Vein endothelial cell (primary cell): Measurements from ENCODE around the gene ACVR1. TPM values are rescaled to one million over a fixed set of nuclear protein-coding genes. Genes with fewer than 3 reads are reported as not detected.

ENCODE experiments used
- small RNA-seq: library from RNA; depleted of rRNA; stranded (forward); fragments of <200 nt; gene quantifications from one replicate; pipeline ENCODE3, GENCODE V24; 2012
- total RNA-seq: library from RNA; depleted of rRNA; stranded (reverse); fragments of >200 nt; gene quantifications from 2 replicates; pipeline ENCODE4 v1.2.3, GENCODE V29; 2012

ACVR1 gene
- 19.3 and 21.2 TPM in 2 replicates for total RNA-seq

DNA sequence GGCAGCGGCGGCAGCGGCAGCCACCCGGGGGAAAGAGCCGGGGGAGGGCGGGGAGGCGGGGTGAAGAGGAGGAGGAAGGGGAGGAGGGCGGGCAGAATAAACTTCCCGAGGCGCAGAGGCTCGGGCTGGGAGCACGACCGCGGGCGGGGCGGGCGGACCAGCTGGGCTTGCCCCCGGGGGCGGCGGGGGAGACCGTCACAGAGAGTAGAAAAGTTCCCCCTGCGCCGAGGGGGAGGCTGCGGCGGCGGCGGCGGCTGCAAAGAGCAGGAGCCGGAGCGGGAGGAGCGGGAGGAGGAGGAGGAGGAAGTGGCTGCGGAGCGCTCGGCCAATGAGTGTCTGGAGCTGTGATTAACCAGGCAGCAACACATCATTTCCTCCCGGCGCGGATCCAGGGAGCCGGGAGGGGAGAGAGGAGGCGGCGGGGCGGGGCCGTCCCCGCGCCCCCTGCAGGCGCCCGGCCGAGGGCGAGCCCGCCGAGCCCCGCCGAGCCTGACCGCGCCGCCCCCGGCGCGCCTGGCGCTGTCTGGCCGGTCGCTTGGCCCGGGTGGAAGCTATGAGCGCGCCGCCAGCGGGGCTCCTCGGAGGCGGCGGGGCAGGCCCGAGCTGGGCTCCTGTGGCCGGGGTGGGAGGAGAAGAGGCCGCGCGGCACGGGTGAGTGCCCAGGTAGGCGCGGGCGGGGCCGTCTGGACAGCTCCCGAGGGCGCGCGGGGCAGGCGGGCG, at the start of gene ACVR1:
Gene ACVR1, minus strand, starts transcription at position 265 of the 720 bp plus-strand sequence. CDS start 76,837 bp downstream, outside the sequence.

Small RNA genes within 50 kb of the gene (small RNA-seq; reads per million reads assigned to genes)
- not detected for gene RNU6-436P

Other genes starting within 250 kb of the ACVR1 start
- not detected in 2 replicates for gene ACVR1C, start 247.5 kb downstream of the ACVR1 start, total RNA-seq
- gene UPP2, start 225.5 kb upstream of the ACVR1 start, total RNA-seq, result not detected in 2 replicates